K562 (cell line): ENCODE results near the gene PSMB4. TPM values are rescaled to one million over a fixed set of nuclear protein-coding genes. Genes with fewer than 3 reads are reported as not detected.
"Not testable (repeated sequence)": the region's sequence is repeated elsewhere in the genome, so short reads cannot be mapped to it uniquely, and the experiment has no call there.

Experiments
- ATAC-seq: fragments of 200-7000 bp; cut with Tn5 transposase; 3 replicates; pipeline ENCODE4 v1.9.1; 2020; ENCODE audit warnings: moderate library complexity
- BruUV-seq: library from RNA; stranded (reverse); fragments of 400-500 nt; replicated peaks from 2 replicates; lab custom pipeline; 2021; lab: Mats Ljungman, UMichigan
- CTCF ChIA-PET: fragments of 300-600 bp; formaldehyde crosslinking; extraction: SDS; loops from one replicate; lab custom pipeline; 2021; ENCODE audit warnings: low intra/inter-chr PET ratio; lab: Yijun Ruan, JAX
- POLR2A ChIA-PET: fragments of 300-600, 350-650 bp; sonication (Branson Sonifier 250); formaldehyde crosslinking; extraction: SDS; loops from one replicate; lab custom pipeline; 2021; ENCODE audit warnings: antibody characterized with exemption, inconsistent platforms; lab: Yijun Ruan, JAX
- DNase-seq, 4 experiments: peaks; one replicate each; pipeline versions ENCODE4 v3.0.0 to v3.0.0-alpha.2; 2011 to 2018; ENCODE audit warnings: low spot score in 3 of 4, mixed read lengths in 3 of 4; ENCODE audit errors: extremely low read depth in 1 of 4
- FAIRE-seq: peaks from 2 replicates; lab custom pipeline; 2011; peaks lifted over from hg19 to GRCh38; lab: Jason Lieb, UNC
- H2AFZ ChIP-seq: 2 replicates; pipeline ENCODE4 v1.6.0; 2011; ENCODE audit warnings: low read depth, low read length, control low read depth, inconsistent platforms
- H3K27ac ChIP-seq: fragments of 200-600 bp; 3 replicates; pipeline ENCODE4 v1.8.0; 2011; ENCODE audit warnings: low read depth, mild to moderate bottlenecking, control low read depth, inconsistent platforms, low read length, moderate library complexity, mixed read lengths; ENCODE audit errors: extremely low read depth
- H3K27me3 ChIP-seq, 2 experiments: fragments of 300-600 bp in 1 of 2; 2 replicates in 1 of 2; 3 replicates in 1 of 2; pipeline versions ENCODE4 v1.6.0 to v1.8.0; 2011; ENCODE audit warnings: inconsistent platforms in 2 of 2, low read length in 2 of 2, mild to moderate bottlenecking in 1 of 2, mixed read lengths in 1 of 2, moderate library complexity in 1 of 2; ENCODE audit not compliant: control insufficient read depth in 2 of 2, insufficient read depth in 2 of 2
- H3K36me3 ChIP-seq: fragments of 300-600 bp; 3 replicates; pipeline ENCODE4 v1.8.0; 2011; ENCODE audit warnings: mild to moderate bottlenecking, low read length, inconsistent platforms; ENCODE audit not compliant: control insufficient read depth, insufficient read depth
- H3K4me1 ChIP-seq, 2 experiments: fragments of 200-600 bp in 1 of 2; replicated peaks in 1 of 2; 2 replicates in 1 of 2; 3 replicates in 1 of 2; pipeline versions ENCODE4 v1.5.1 to v1.8.0; 2011; ENCODE audit warnings: inconsistent platforms in 2 of 2, low read length in 2 of 2, mild to moderate bottlenecking in 1 of 2, mixed read lengths in 1 of 2, moderate library complexity in 1 of 2; ENCODE audit not compliant: control insufficient read depth in 2 of 2, insufficient read depth in 2 of 2
- H3K4me2 ChIP-seq: 2 replicates; pipeline ENCODE4 v1.6.1; 2011; ENCODE audit warnings: low read length, control low read depth, inconsistent platforms, mixed read lengths; ENCODE audit not compliant: insufficient read depth
- H3K4me3 ChIP-seq: fragments of 200-600 bp; sonication (generic), shearing (Covaris generic); 2 replicates; pipeline ENCODE4 v1.5.1; 2016; ENCODE audit warnings: control low read depth, inconsistent platforms
- H3K79me2 ChIP-seq: fragments of 200-600 bp; 3 replicates; pipeline ENCODE4 v1.8.0; 2011; ENCODE audit warnings: low read length, inconsistent platforms; ENCODE audit not compliant: control insufficient read depth, insufficient read depth
- H3K9ac ChIP-seq, 2 experiments: 2 replicates each; pipeline versions ENCODE4 v1.6.0 to v1.6.1; 2011; ENCODE audit warnings: low read depth in 2 of 2, low read length in 2 of 2, control low read depth in 1 of 2, inconsistent platforms in 1 of 2, mild to moderate bottlenecking in 1 of 2, mixed read lengths in 1 of 2; ENCODE audit not compliant: insufficient read depth in 1 of 2
- H3K9me1 ChIP-seq: one replicate; pipeline ENCODE4 v1.6.0; 2011; ENCODE audit warnings: inconsistent platforms, mild to moderate bottlenecking, low read length, moderate library complexity; ENCODE audit not compliant: control insufficient read depth, insufficient read depth
- H3K9me3 ChIP-seq: replicated peaks from 2 replicates; pipeline ENCODE4 v1.5.1; 2011; ENCODE audit warnings: low read depth, low read length, inconsistent platforms; ENCODE audit not compliant: control insufficient read depth, insufficient read depth
- H4K20me1 ChIP-seq: replicated peaks from 2 replicates; pipeline ENCODE4 v1.6.1; 2011; ENCODE audit warnings: low read length, inconsistent platforms, mixed read lengths; ENCODE audit not compliant: control insufficient read depth, insufficient read depth
- CREB3 ChIP-seq: fragments of 450-650 bp; conservative IDR thresholded peaks from 2 replicates; pipeline ENCODE4 v1.6.1; 2016; ENCODE audit warnings: missing genetic modification characterization, low read depth, mild to moderate bottlenecking, missing compliant biosample characterization, moderate library complexity
- DPF2 ChIP-seq: fragments of 450-650 bp; IDR thresholded peaks from 2 replicates; pipeline ENCODE4 v1.6.1; 2016
- GTF2B ChIP-seq: IDR thresholded peaks from 2 replicates; pipeline ENCODE4 v1.6.1; 2011; ENCODE audit not compliant: insufficient read length; ENCODE audit errors: extremely low read depth
- SREBF1 ChIP-seq: fragments of 150-350 bp; IDR thresholded peaks from 2 replicates; pipeline ENCODE4 v1.6.1; 2014; ENCODE audit warnings: antibody characterized with exemption, low read depth, low read length, borderline replicate concordance
- TCF15 ChIP-seq: fragments of 250-450 bp; sonication (Bioruptor Pico); IDR thresholded peaks from 2 replicates; pipeline ENCODE4 v1.8.0; 2022; ENCODE audit warnings: moderate library complexity, mild to moderate bottlenecking, inconsistent platforms
- ZBTB49 ChIP-seq: sonication (generic); formaldehyde crosslinking; IDR thresholded peaks from 2 replicates; pipeline ENCODE4 v1.8.0; 2022; ENCODE audit warnings: missing genetic modification reagents, mild to moderate bottlenecking, borderline replicate concordance
- WGBS: fragments of 100-300 bp; shearing (Covaris generic); methylation state at CpG from one replicate; pipeline ENCODE4 v1.1.6; 2016; ENCODE audit warnings: low coverage, mixed read lengths; ENCODE audit not compliant: insufficient coverage; ENCODE audit errors: missing lambda C conversion rate; 5-methylcytosine and 5-hydroxymethylcytosine counted together
- in situ Hi-C: fragments of 300-500 bp; cut with MboI; formaldehyde crosslinking; loops from 4 replicates; pipeline ENCODE4 v1.15.0; 2018; ENCODE audit warnings: inconsistent platforms, mixed read lengths
- intact Hi-C: fragments of 100-400 bp; cut with micrococcal nuclease; formaldehyde crosslinking; loops from 2 replicates; pipeline ENCODE4 v1.14.2; 2022
- polyA plus RNA-seq, 8 experiments: library from polyadenylated mRNA; depleted of rRNA in 4 of 8; stranded (reverse) in 5 of 8; unstranded in 3 of 8; fragments of >200 nt; fragmentation: Nextera tagmentation in 2 of 8; fragmentation: Illumina TruSeq in 1 of 8; extraction: Ambion mirVana in 2 of 8; extraction: Trizol in 1 of 8; gene quantifications; 2 replicates each; pipeline versions ENCODE4 v1.2.1 to v1.2.3, GENCODE V29; 2011 to 2014; ENCODE audit warnings: inconsistent platforms in 1 of 8, missing spikeins in 1 of 8
- total RNA-seq, 7 experiments: library from RNA; depleted of rRNA in 6 of 7; stranded (reverse); fragments of >200 nt in 6 of 7; fragmentation: Illumina TruSeq in 2 of 7; extraction: Trizol in 2 of 7; gene quantifications; 2 replicates each; pipeline versions ENCODE4 v1.2.1 to v1.2.3, GENCODE V29; 2011 to 2021; ENCODE audit warnings: low replicate concordance in 1 of 7

Gene PSMB4
- total and polyA plus RNA-seq, 9 of the 15 experiments (the other 6 are each of a cell fraction or from before 2014, with no cell fraction given): 397 to 674 (median 475) TPM

- TF ChIP-seq SREBF1: no peak
- TF ChIP-seq TCF15 (CRISPR knock-in tag): no peak
- no peak for TF ChIP-seq CREB3 (tag)
- TF ChIP-seq DPF2: no peak
- no peak for TF ChIP-seq ZBTB49 (CRISPR knock-in tag)
- TF ChIP-seq GTF2B: no peak
These were observed 13.4 kb upstream of the PSMB4 start (continued) for GRCh38 chr1:151386002-151386401.

- H3K79me2 ChIP-seq, H3K9ac ChIP-seq, CTCF ChIA-PET, H3K4me3 ChIP-seq, BruUV-seq, H4K20me1 ChIP-seq, intact Hi-C loops, H3K4me2 ChIP-seq, H3K27ac ChIP-seq, H3K27me3 ChIP-seq, H3K9me1 ChIP-seq, in situ Hi-C loops, DNase-seq, ATAC-seq, H3K36me3 ChIP-seq, H2AFZ ChIP-seq, H3K9me3 ChIP-seq, FAIRE-seq: not testable (repeated sequence)
- POLR2A ChIA-PET: interaction anchor here (0.9 to 1.8 kb wide), 2 partner anchors 8 to 9 kb away, joined by 3 to 4 read pairs; partner anchors contain the start of gene PSMB4
- H3K4me1 ChIP-seq: peaks cover 3 to 11% of the 10 kb centered on the region in 2 experiments; a peak in 4 of 5 replicates
- 78% methylated on average over 17 of the region's 22 CpGs for whole genome bisulfite sequencing
These were observed 8.9 kb upstream of the PSMB4 start for GRCh38 chr1:151390221-151391078.
